Activated CD8-positive, alpha-beta memory T cell treated with anti-CD3 and anti-CD28 coated beads for 4 hours (primary cell): ENCODE measurements around the gene CMPK1.
"Not testable (repeated sequence)": the region's sequence is repeated elsewhere in the genome, so short reads cannot be mapped to it uniquely, and the experiment has no call there.

Experiments
- DNase-seq, 2 donors: peaks; one replicate each; pipeline ENCODE4 v3.0.0-alpha.2; 2020; ENCODE audit warnings: low read depth in 2 of 2

The CMPK1 gene

GRCh38 chr1:47338249-47339077 lies 4.9 kb downstream of the CMPK1 start:
- no peak for DNase-seq

DNA sequence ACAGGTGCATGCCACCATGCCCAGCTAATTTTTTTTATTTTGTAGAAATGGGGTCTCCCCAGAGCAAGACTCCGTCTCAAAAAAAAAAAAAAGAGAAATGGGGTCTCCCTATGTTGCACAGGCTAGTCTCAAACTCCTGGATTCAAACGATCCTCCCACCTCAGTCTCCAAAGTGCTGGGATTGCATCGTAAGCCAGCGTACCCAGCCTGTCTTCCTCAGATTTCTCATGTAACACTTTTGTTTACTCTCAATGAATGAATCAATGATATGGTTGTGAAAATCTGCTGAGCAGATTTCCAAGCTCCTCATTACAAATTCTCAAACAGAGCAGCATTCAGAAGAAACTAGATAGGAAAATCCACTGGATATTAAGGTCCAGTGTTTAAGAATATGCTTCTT lies 6.6 kb downstream of the CMPK1 start:
- DNase-seq, result no peak

GRCh38 chr1:47346979-47347378 lies 13.4 kb downstream of the CMPK1 start:
- not testable (repeated sequence) for DNase-seq

DNA sequence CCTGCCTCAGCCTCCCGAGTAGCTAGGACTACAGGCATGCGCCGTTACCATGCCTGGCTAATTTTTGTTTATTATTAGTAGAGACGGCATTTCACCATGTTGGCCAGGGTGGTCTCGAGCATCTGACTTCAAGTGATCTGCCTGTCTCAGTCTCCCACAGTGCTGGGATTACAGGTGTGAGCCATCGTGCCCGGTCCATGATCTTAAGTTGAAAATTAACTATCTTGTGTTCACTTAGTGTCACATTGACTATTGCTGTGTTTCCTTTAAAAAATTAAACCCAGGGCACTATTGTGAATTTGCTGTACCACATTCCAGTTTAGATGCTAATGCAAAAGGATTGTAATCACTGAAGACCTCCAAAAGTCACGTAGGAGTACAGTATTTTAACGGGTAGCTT lies 14.1 kb downstream of the CMPK1 start:
- no peak for DNase-seq

GRCh38 chr1:47348246-47348645 lies 14.7 kb downstream of the CMPK1 start:
- DNase-seq, result no peak

DNA sequence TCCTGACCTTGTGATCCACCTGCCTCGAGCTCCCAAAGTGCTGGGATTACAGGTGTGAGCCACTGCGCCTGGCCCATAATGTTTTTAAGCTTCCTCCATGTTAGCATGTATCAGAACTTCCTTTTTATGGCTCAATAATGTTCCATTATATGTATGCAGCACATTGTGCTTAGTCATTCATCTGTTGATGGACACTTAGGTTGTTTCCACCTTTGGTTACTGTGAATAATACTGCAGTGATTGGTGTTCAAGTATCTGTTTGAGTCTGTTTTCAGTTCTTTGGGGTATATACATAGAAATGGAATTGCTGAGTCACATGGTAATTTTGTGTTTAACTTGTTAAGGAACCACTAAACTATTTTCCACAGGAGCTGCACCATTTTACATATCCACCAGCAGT lies 17.7 kb downstream of the CMPK1 start:
- no peak for DNase-seq

DNA sequence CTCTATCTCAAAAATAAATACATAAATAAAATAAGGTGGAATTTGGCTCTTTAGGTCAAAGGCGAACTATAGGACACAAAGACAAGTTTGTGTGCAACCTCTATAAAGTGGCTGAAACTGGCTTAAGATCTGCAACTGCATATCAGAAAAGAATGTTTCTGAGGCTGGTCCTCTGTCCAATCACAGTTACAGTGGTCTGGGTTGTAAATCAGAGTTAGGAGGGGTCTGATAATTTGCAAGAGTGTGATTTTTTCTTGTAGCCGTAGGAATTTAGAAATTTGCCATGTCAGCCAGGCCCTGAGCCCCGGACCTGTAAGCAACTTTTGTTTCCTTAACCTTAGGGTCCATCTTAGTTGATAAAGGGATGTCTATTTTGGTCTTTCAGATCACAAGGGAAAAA lies 27.8 kb downstream of the CMPK1 start:
- no peak for DNase-seq

DNA sequence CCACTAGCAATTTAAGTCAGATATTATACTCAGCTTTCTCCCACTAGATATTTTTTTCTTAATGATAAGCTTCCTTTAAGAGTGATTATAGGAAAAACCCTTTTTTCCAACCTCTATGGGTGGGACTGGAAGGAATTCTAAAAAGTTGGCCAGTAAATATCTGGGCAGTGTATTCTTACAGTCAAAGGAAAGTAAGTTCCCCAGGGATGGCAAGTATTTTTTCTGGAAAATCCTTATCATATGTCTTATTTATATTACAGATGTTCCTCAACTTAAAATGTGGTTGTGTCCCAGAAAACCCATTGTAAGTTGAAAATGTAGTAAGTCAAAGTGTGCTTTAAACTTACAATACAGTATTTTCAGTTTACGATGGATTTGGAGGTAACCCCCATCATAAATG lies 29.2 kb downstream of the CMPK1 start:
- no peak for DNase-seq

DNA sequence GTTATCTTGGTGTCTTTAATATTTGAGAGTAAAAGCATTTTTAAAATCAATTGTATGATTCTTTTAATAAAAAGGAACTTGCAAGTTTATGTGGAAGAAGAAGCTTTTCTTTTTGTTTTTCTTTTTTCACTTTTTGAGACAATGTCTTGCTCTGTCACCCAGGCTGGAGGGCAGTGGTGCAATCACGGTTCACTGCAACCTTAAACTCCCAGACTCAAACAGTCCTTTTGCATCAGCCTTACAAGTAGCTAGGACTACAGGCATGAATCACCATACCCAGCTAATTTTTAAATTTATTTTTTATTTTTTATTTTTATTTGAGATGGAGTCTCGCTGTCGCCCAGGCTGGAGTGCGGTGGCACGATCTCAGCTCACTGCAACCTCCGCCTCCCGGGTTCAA lies 34.1 kb downstream of the CMPK1 start:
- DNase-seq, result no peak

DNA sequence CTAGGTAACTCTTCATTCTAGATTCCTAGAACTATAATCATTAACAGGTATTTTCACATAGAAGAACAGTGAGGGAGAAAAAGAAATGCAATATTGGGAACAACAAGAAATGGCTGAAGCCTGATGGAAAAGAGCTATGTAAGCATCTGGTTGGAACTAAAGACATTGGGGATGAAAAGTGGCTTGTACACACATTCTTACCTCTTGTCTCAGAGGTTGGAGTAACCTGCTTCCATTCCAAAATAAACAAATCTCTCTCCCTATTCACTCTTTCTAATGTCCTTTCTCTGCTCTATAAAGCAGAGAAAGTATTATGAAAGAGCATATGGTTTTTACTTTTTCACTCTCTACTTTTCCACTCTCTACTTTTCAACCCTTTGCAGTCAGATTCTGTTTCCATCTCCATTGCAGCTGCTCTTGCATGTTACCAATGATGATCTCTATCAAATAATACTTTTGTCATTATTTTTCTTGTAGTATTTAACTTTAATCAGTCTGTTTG lies 37.5 kb downstream of the CMPK1 start:
- DNase-seq, result no peak

- no peak for DNase-seq
Observed at GRCh38 chr1:47374501-47374900, 40.9 kb downstream of the CMPK1 start.

DNA sequence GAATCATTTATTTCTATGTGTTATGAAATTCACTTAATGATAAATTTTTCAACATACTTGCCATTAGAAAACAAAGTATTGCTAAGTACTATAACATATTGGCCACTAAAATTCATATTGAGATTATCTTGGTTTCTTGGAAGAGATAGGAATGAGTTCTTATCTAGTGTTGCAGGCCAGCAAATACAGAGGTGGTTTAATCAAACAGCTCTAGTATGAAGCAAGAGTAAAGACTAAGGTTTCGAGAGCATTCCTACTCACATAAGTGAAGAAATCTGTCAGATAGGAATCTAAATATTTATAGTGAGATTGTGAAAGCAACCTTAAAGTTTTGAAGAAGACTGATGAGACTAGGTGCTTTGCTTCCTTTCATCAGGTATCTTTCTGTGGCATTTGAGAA lies 44.6 kb downstream of the CMPK1 start:
- DNase-seq, result no peak

GRCh38 chr1:47380699-47381098 lies 47.1 kb downstream of the CMPK1 start:
- no peak for DNase-seq

DNA sequence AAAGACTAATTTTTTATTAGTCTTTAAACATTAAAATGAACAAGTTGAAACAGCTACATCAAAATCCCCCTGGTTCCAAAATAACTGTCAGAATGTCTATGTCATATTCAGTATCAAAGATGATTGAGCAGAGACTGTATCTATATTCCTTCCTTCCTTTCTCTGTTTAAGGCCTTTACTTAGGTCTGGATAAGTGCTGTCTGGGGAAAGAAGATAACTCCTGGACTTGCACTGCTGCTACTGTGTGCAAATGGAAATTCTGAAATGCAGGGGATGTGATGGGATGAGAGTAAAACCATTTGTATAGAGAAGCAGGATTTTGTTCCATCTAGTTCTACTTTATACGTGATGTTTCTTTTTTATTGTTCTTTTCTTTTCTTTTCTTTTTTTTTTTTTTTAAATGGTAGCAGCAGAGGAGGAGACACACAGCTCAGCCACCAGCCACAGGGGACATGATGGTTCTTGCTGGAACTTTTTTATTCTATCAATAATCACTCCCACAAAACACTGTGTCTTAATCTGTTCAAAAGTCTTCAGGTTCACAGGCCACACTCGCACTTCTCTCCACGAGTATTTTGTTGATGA lies 48.9 kb downstream of the CMPK1 start:
- no peak for DNase-seq

DNA sequence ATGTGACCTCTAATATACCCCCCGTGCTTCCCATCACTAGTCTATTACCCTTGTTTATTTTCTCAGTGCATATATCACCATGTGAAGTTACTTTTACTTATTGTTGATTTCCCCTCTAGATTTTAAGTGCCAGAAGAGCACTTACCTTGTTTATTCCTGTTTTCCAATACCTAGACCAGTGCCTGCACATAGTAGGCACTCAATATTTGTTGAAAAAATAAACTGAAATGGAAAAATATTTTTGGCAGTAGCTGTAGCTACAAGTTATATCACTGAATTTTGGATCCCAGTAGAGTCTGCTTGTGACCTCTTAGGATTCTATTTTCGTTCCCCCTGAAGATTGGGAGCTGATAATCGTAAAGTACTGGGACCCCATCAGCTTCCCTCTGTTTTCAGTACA lies 50.5 kb downstream of the CMPK1 start:
- no peak for DNase-seq

- no peak for DNase-seq
Observed at GRCh38 chr1:47385020-47385419, 51.4 kb downstream of the CMPK1 start.

- DNase-seq, result no peak
Observed at GRCh38 chr1:47386268-47386667, 52.7 kb downstream of the CMPK1 start.

- DNase-seq, result no peak
Observed at GRCh38 chr1:47388030-47388890, 54.7 kb downstream of the CMPK1 start.

- no peak for DNase-seq
Observed at GRCh38 chr1:47388891-47389238, 55.3 kb downstream of the CMPK1 start.

DNA sequence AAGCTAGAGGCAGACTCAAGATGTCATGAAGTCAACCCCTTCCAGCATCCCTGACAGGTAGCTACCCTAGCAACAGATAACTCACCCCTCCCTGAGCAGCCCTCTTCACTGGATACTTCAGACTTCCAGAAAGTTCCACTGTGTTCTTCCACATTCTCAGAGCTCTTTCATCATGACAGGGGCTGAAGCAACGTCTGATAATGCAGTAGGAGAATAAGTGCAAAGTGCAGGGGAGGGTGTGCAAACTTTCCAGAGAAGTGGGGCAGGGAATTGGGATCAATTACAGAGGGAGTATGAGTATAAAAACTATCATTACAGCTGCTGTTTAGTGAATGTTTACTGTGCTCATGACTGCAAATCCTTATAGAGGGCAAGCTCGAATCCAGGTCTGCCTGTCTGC lies 56.1 kb downstream of the CMPK1 start:
- no peak for DNase-seq

- DNase-seq, result no peak
Observed at GRCh38 chr1:47390843-47391242, 57.3 kb downstream of the CMPK1 start.

DNA sequence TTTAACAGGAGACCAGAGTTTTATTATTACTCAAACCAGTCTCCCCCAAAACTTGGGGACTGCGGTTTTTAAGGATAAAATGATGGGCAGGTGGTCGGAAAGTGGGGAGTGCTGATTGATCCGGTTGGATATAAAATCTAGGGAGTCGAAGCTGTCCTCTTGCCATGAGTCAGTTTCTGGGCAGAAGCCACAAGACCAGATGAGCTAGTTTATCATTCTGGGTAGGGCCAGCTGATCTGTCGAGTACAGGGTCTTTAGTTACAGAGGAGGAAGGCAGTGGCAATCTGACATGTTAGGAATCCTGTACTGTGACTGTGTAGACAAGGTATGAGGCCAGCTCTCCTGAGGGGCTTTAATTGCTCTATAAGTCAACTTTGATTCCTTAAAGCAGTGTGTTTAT lies 59.6 kb downstream of the CMPK1 start:
- no peak for DNase-seq

DNA sequence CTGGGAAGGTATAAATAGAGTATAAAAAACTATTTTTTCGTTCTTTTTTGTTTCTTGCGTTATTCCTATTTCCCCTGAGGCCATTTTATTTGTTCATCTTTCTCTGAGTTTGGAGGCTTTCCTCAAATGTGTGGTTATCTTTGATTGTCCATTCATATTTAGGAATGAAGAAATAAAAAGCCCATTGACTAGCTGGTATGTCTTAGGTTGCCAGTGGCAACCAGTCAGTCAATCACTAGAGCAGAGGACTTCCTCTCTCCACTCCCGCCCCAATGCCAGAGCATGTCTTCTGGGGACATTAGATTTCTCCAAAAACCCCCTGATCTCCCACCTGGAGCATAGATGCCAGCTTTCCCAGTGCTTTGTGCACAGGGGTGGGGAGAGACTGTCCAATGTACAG lies 61.8 kb downstream of the CMPK1 start:
- DNase-seq, result no peak
